Endodermal cell (in vitro differentiated cells): ENCODE data around the gene SLAMF7. TPM values are rescaled to one million over a fixed set of nuclear protein-coding genes. Genes with fewer than 3 reads are reported as not detected.

ENCODE experiments used
- DNase-seq: peaks from one replicate; pipeline ENCODE4 v3.0.0-alpha.2; 2017
- H3K27ac ChIP-seq: 2 replicates; pipeline ENCODE4 v1.5.1; 2013; ENCODE audit warnings: mild to moderate bottlenecking, low read depth, low read length, moderate library complexity
- H3K27me3 ChIP-seq: 2 replicates; pipeline ENCODE4 v1.6.1; 2013; ENCODE audit warnings: mild to moderate bottlenecking, low read length, moderate library complexity; ENCODE audit not compliant: insufficient read depth, control insufficient read depth, poor library complexity, severe bottlenecking
- H3K36me3 ChIP-seq: 2 replicates; pipeline ENCODE4 v1.7.0; 2013; ENCODE audit warnings: mild to moderate bottlenecking, low read length, moderate library complexity; ENCODE audit not compliant: control insufficient read depth, insufficient read depth
- H3K4me1 ChIP-seq: one replicate; pipeline ENCODE4 v1.7.0; 2013; ENCODE audit warnings: low read length; ENCODE audit not compliant: control insufficient read depth, insufficient read depth
- H3K4me3 ChIP-seq: 2 replicates; pipeline ENCODE4 v1.5.1; 2013; ENCODE audit warnings: mild to moderate bottlenecking, low read length, moderate library complexity
- H3K9ac ChIP-seq: 2 replicates; pipeline ENCODE4 v1.6.1; 2013; ENCODE audit warnings: mild to moderate bottlenecking, low read length, moderate library complexity; ENCODE audit not compliant: poor library complexity, severe bottlenecking; ENCODE audit errors: extremely low read depth
- H3K9me3 ChIP-seq: 2 replicates; pipeline ENCODE4 v1.6.1; 2013; ENCODE audit warnings: mild to moderate bottlenecking, low read length, moderate library complexity; ENCODE audit not compliant: control insufficient read depth
- H3K27ac Mint-ChIP-seq: 2 replicates; pipeline ENCODE4 v1.8.0; 2020; ENCODE audit warnings: mixed read lengths
- H3K27me3 Mint-ChIP-seq: 2 replicates; pipeline ENCODE4 v1.8.0; 2021; ENCODE audit warnings: mild to moderate bottlenecking, mixed read lengths; ENCODE audit not compliant: insufficient read depth
- H3K36me3 Mint-ChIP-seq: 2 replicates; pipeline ENCODE4 v1.8.0; 2020; ENCODE audit warnings: low read depth, mixed read lengths
- H3K4me1 Mint-ChIP-seq: 2 replicates; pipeline ENCODE4 v1.8.0; 2020; ENCODE audit warnings: mixed read lengths
- H3K4me3 Mint-ChIP-seq: 2 replicates; pipeline ENCODE4 v1.8.0; 2020; ENCODE audit warnings: mild to moderate bottlenecking, moderate library complexity, mixed read lengths
- H3K9me3 Mint-ChIP-seq: 2 replicates; pipeline ENCODE4 v1.8.0; 2020; ENCODE audit warnings: mild to moderate bottlenecking, mixed read lengths
- CTCF ChIP-seq: fragments of 200-600 bp; sonication (generic); conservative IDR thresholded peaks from 2 replicates; pipeline ENCODE4 v1.5.0; 2021; ENCODE audit warnings: antibody characterized with exemption, mild to moderate bottlenecking
- WGBS, 2 experiments: methylation state at CpG; one replicate each; pipeline versions ENCODE4 v1.1.5 to v1.1.7; 2013; ENCODE audit warnings: missing lambda C conversion rate in 2 of 2, mixed read lengths in 1 of 2; ENCODE audit not compliant: insufficient coverage in 1 of 2, insufficient read length in 1 of 2; 5-methylcytosine and 5-hydroxymethylcytosine counted together
- total RNA-seq, 2 donors: library from RNA; stranded (reverse); fragmentation: NEBNext Ultra II Directional in 1 of 2; extraction: Animal tissue kit (Norgen Biotek cat#: 25700) in 1 of 2; gene quantifications; 2 replicates in 1 of 2; 3 replicates in 1 of 2; pipeline ENCODE4 v1.2.1, GENCODE V29; 2021

SLAMF7 gene
- total RNA-seq, 2 donors from 2014 or later: not detected

- Histone ChIP-seq H3K9ac (no peak overlapping the region), H3K4me1 (no peaks in the 10 kb centered on the region), H3K4me3 (no peak overlapping the region), H3K27ac (no peak overlapping the region), H3K9me3 (no peaks in the 10 kb centered on the region), H3K27me3 (no peaks in the 10 kb centered on the region), H3K36me3 (no peaks in the 10 kb centered on the region)
- Mint-ChIP-seq H3K4me3 (no peak overlapping the region), H3K4me1 (no peaks in the 10 kb centered on the region), H3K9me3 (no peaks in the 10 kb centered on the region), H3K36me3 (no peaks in the 10 kb centered on the region), H3K27me3 (no peaks in the 10 kb centered on the region), H3K27ac (no peak overlapping the region)
- no peak for DNase-seq
- no peak for TF ChIP-seq CTCF
Measured at GRCh38 chr1:160759740-160760139, 20.7 kb downstream of the SLAMF7 start.

- Histone ChIP-seq H3K36me3 (no peaks in the 10 kb centered on the region), H3K9me3 (no peaks in the 10 kb centered on the region), H3K9ac (no peak overlapping the region), H3K4me3 (no peak overlapping the region), H3K27ac (no peak overlapping the region), H3K4me1 (no peaks in the 10 kb centered on the region), H3K27me3 (no peaks in the 10 kb centered on the region)
- DNase-seq: no peak
- Mint-ChIP-seq H3K36me3 (no peaks in the 10 kb centered on the region), H3K27me3 (no peaks in the 10 kb centered on the region), H3K9me3 (no peaks in the 10 kb centered on the region), H3K27ac (no peak overlapping the region), H3K4me3 (no peak overlapping the region), H3K4me1 (no peaks in the 10 kb centered on the region)
- no peak for TF ChIP-seq CTCF
- 90 to 94% methylated on average over 2 to 4 of the region's 4 CpGs for WGBS, 2 experiments
Measured at GRCh38 chr1:160761046-160761445, 22.0 kb downstream of the SLAMF7 start.

- no peak overlapping the region for H3K27ac Mint-ChIP-seq
- no peaks in the 10 kb centered on the region for H3K9me3 Mint-ChIP-seq
- Histone ChIP-seq H3K27me3 (no peaks in the 10 kb centered on the region), H3K9ac (no peak overlapping the region), H3K9me3 (no peaks in the 10 kb centered on the region), H3K4me3 (no peak overlapping the region), H3K4me1 (no peaks in the 10 kb centered on the region), H3K36me3 (no peaks in the 10 kb centered on the region), H3K27ac (no peak overlapping the region)
- 89 to 94% methylated on average over 2 of the region's 2 CpGs for WGBS, 2 experiments
- H3K36me3 Mint-ChIP-seq: no peaks in the 10 kb centered on the region
- TF ChIP-seq CTCF: no peak
- no peaks in the 10 kb centered on the region for H3K4me1 Mint-ChIP-seq
- no peaks in the 10 kb centered on the region for H3K27me3 Mint-ChIP-seq
- H3K4me3 Mint-ChIP-seq: no peak overlapping the region
- DNase-seq: no peak
Measured at GRCh38 chr1:160761886-160762285, 22.8 kb downstream of the SLAMF7 start.
